GM19023 (cell line): Measurements from ENCODE around the gene CABP1.
A peak's percentile ranks its signal among the peaks of the same experiment; 100 is the strongest.

Experiments
- ATAC-seq: cut with Tn5 transposase; IDR thresholded peaks from one replicate; pipeline ENCODE4 v1.9.1; 2021; ENCODE audit warnings: mild to moderate bottlenecking, moderate library complexity; ENCODE audit not compliant: unreplicated experiment

Gene CABP1

GRCh38 chr12:120690978-120691377, 50.6 kb downstream of the CABP1 start:
- ATAC-seq = no peak

- no peak for ATAC-seq
Measured at GRCh38 chr12:120692524-120693033, 52.2 kb downstream of the CABP1 start.

GRCh38 chr12:120693848-120694247, 53.4 kb downstream of the CABP1 start:
- no peak for ATAC-seq

GRCh38 chr12:120696626-120697025, 56.2 kb downstream of the CABP1 start:
- no peak for ATAC-seq

GRCh38 chr12:120697344-120697743, 56.9 kb downstream of the CABP1 start:
- no peak for ATAC-seq

GRCh38 chr12:120698665-120699064, 58.2 kb downstream of the CABP1 start:
- no peak for ATAC-seq

- ATAC-seq = no peak
Measured at GRCh38 chr12:120699553-120699952, 59.1 kb downstream of the CABP1 start.

- no peak for ATAC-seq
Measured at GRCh38 chr12:120700886-120701285, 60.5 kb downstream of the CABP1 start.

GRCh38 chr12:120702637-120703036, 62.2 kb downstream of the CABP1 start:
- no peak for ATAC-seq

- ATAC-seq = no peak
Measured at GRCh38 chr12:120703311-120703942, 63.0 kb downstream of the CABP1 start.

GRCh38 chr12:120705618-120706017, 65.2 kb downstream of the CABP1 start:
- no peak for ATAC-seq

GRCh38 chr12:120706029-120706428, 65.6 kb downstream of the CABP1 start:
- no peak for ATAC-seq

- ATAC-seq = no peak
Measured at GRCh38 chr12:120708651-120709050, 68.2 kb downstream of the CABP1 start.

- peak; percentile 77 for ATAC-seq
Measured at GRCh38 chr12:120710031-120710804, 69.8 kb downstream of the CABP1 start, which contains the start of gene UNC119B. Gene UNC119B (plus strand): TSS chr12:120710458. CDS start chr12:120710475, 17 bp downstream.

GRCh38 chr12:120710805-120711296, 70.4 kb downstream of the CABP1 start:
- ATAC-seq = peak; percentile 33

GRCh38 chr12:120711411-120711810, 71.0 kb downstream of the CABP1 start:
- no peak for ATAC-seq

GRCh38 chr12:120712610-120713009, 72.2 kb downstream of the CABP1 start:
- no peak for ATAC-seq

- ATAC-seq = no peak
Measured at GRCh38 chr12:120713861-120714482, 73.5 kb downstream of the CABP1 start.
